ENCODE data around the gene KCNG2.

DNA sequence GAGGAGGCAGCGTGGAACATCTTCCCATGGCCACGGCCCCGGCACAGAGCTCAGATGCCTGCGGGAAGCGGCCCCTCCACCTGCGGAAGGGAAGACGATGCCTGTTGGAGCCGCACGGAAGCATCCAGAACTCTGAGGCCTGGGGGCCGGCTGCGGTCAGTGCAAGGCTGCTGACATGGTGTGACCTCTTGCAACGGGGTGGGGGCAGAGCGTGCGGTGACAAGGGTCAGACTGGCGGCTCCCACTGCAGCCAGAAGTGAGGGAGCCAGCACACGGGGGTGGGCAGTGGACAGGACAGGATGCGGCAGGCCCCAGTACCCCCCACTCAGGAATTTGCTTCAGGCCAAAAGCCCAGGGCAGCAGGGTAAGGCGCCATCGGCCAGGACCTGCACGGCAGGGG, 104.9 kb downstream of the KCNG2 start:
- TF ChIP-seq POLR2A (IDR thresholded peaks at IDR 0.05), result no peak
- TF ChIP-seq, protein P1, sequence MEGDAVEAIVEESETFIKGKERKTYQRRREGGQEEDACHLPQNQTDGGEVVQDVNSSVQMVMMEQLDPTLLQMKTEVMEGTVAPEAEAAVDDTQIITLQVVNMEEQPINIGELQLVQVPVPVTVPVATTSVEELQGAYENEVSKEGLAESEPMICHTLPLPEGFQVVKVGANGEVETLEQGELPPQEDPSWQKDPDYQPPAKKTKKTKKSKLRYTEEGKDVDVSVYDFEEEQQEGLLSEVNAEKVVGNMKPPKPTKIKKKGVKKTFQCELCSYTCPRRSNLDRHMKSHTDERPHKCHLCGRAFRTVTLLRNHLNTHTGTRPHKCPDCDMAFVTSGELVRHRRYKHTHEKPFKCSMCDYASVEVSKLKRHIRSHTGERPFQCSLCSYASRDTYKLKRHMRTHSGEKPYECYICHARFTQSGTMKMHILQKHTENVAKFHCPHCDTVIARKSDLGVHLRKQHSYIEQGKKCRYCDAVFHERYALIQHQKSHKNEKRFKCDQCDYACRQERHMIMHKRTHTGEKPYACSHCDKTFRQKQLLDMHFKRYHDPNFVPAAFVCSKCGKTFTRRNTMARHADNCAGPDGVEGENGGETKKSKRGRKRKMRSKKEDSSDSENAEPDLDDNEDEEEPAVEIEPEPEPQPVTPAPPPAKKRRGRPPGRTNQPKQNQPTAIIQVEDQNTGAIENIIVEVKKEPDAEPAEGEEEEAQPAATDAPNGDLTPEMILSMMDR (IDR thresholded peaks at IDR 0.05), result no peak

All from body of pancreas (tissue), 4 donors.